PC-9 (cell line): Measurements from ENCODE around the gene NDE1. TPM values are rescaled to one million over a fixed set of nuclear protein-coding genes. Genes with fewer than 3 reads are reported as not detected.

Experiments
- BruUV-seq: library from RNA; stranded (reverse); fragments of 400-500 nt; replicated peaks from 2 replicates; lab custom pipeline; 2021; lab: Mats Ljungman, UMichigan
- CTCF ChIA-PET: fragments of 300-600 bp; sonication (Branson Sonifier 250); formaldehyde crosslinking; loops from one replicate; lab custom pipeline; 2022; ENCODE audit warnings: antibody characterized with exemption; lab: Charles Lee
- POLR2A ChIA-PET: fragments of 300-600 bp; sonication (Branson Sonifier 250); formaldehyde crosslinking; loops from one replicate; lab custom pipeline; 2022; ENCODE audit warnings: antibody characterized with exemption; ENCODE audit not compliant: unreplicated experiment; lab: Charles Lee
- DNase-seq, 2 experiments: peaks; one replicate each; pipeline versions ENCODE4 v3.0.0 to v3.0.0-alpha.2; 2015 to 2022; ENCODE audit warnings: mixed read lengths in 1 of 2
- H2AFZ ChIP-seq: fragments of 200-600 bp; sonication (generic); 2 replicates; pipeline ENCODE4 v1.8.1; 2017; ENCODE audit warnings: antibody characterized with exemption
- H3F3A ChIP-seq: fragments of 200-600 bp; sonication (generic); 2 replicates; pipeline ENCODE4 v1.8.1; 2017; ENCODE audit warnings: antibody characterized with exemption, mild to moderate bottlenecking, low read depth; ENCODE audit not compliant: insufficient read depth
- H3K27ac ChIP-seq: fragments of 200-600 bp; sonication (generic); 2 replicates; pipeline ENCODE4 v1.6.1; 2016; ENCODE audit warnings: mixed run types
- H3K27me3 ChIP-seq: fragments of 200-600 bp; sonication (generic); 2 replicates; pipeline ENCODE4 v1.6.1; 2016; ENCODE audit warnings: low read depth, mixed run types; ENCODE audit not compliant: insufficient read depth
- H3K36me3 ChIP-seq: fragments of 200-600 bp; sonication (generic); 2 replicates; pipeline ENCODE4 v1.6.1; 2016; ENCODE audit warnings: low read depth, mixed run types
- H3K4me1 ChIP-seq: fragments of 200-600 bp; sonication (generic); replicated peaks from 2 replicates; pipeline ENCODE4 v1.6.1; 2016; ENCODE audit warnings: mixed run types; ENCODE audit not compliant: insufficient read depth
- H3K4me2 ChIP-seq: fragments of 200-600 bp; sonication (generic); 2 replicates; pipeline ENCODE4 v1.6.1; 2017; ENCODE audit warnings: mixed run types
- H3K4me3 ChIP-seq: fragments of 200-600 bp; sonication (generic); 2 replicates; pipeline ENCODE4 v1.6.1; 2016; ENCODE audit warnings: mixed run types
- H3K79me2 ChIP-seq: fragments of 200-600 bp; sonication (generic); 2 replicates; pipeline ENCODE4 v1.6.1; 2017; ENCODE audit warnings: low read depth, mixed run types
- H3K9me2 ChIP-seq: fragments of 200-600 bp; sonication (generic); 2 replicates; pipeline ENCODE4 v1.8.1; 2017; ENCODE audit warnings: mild to moderate bottlenecking; ENCODE audit not compliant: insufficient read depth
- H3K9me3 ChIP-seq: fragments of 200-600 bp; sonication (generic); 2 replicates; pipeline ENCODE4 v1.8.1; 2016; ENCODE audit warnings: low read depth; ENCODE audit not compliant: insufficient read depth
- H4K20me1 ChIP-seq: fragments of 200-600 bp; sonication (generic); 2 replicates; pipeline ENCODE4 v1.8.1; 2017; ENCODE audit not compliant: insufficient read depth
- EZH2 ChIP-seq: fragments of 200-600 bp; sonication (generic); IDR thresholded peaks from 2 replicates; pipeline ENCODE4 v1.8.0; 2017; ENCODE audit warnings: antibody characterized with exemption, low read depth
- intact Hi-C: fragments of 100-400 bp; cut with micrococcal nuclease; formaldehyde crosslinking; loops from one replicate; pipeline ENCODE4 v1.10.0; 2022; ENCODE audit not compliant: unreplicated experiment
- total RNA-seq: library from RNA; stranded (reverse); gene quantifications from 2 replicates; pipeline ENCODE4 v1.2.3, GENCODE V29; 2021
- TF ChIP-seq, protein P1 (sequence below): fragments of 200-600 bp; sonication (generic); conservative IDR thresholded peaks from 2 replicates; pipeline ENCODE4 v1.6.1; 2017; ENCODE audit warnings: mixed run types, antibody characterized with exemption, mild to moderate bottlenecking, moderate library complexity

The NDE1 gene
- total RNA-seq, 1 experiment from 2014 or later: 119 TPM

DNA sequence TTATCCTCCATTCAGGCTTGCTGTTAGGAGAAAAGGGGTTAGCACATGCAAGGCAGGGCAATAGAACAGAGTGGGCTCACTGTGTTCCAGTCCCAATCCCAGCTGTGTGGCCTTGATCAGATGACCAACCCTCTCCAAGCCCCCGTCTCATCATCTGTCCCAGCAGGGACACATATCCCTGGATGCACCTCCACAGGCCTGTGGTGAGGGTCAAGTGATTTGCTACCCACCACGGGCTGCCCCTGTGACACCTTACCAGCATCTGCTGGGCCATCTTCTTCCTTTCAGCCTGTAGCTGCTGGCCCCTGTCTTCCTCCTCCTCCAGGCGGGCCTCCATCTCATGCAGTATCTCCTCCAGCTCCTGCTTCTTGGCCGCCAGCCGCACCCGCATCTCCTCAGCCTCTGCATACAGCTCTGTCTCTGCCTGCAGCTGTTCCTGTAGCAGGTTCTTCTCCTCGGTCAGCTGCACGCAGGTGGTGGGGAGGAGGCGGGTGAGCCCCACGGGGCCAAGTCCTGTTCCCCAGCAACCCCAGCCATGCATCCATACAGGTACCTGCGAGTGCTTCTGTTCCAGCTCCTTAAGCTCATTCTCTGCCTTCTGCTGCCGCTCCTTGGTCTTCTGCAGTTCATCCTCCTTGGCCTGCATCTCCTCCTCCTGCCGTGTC is 91.3 kb downstream of the NDE1 start:
- Histone ChIP-seq H3K9me2 (no peaks in the 10 kb centered on the region), H3K27ac (no peak overlapping the region), H3K9me3 (no peaks in the 10 kb centered on the region), H3K4me2 (no peak overlapping the region), H3K79me2 (no peaks in the 10 kb centered on the region), H3K4me3 (no peak overlapping the region), H3K36me3 (no peaks in the 10 kb centered on the region), H3K27me3 (no peaks in the 10 kb centered on the region), H4K20me1 (no peaks in the 10 kb centered on the region), H3F3A (no peaks in the 10 kb centered on the region), H3K4me1 (no peaks in the 10 kb centered on the region), H2AFZ (no peak overlapping the region)
- no peak for TF ChIP-seq EZH2
- TF ChIP-seq, protein P1, sequence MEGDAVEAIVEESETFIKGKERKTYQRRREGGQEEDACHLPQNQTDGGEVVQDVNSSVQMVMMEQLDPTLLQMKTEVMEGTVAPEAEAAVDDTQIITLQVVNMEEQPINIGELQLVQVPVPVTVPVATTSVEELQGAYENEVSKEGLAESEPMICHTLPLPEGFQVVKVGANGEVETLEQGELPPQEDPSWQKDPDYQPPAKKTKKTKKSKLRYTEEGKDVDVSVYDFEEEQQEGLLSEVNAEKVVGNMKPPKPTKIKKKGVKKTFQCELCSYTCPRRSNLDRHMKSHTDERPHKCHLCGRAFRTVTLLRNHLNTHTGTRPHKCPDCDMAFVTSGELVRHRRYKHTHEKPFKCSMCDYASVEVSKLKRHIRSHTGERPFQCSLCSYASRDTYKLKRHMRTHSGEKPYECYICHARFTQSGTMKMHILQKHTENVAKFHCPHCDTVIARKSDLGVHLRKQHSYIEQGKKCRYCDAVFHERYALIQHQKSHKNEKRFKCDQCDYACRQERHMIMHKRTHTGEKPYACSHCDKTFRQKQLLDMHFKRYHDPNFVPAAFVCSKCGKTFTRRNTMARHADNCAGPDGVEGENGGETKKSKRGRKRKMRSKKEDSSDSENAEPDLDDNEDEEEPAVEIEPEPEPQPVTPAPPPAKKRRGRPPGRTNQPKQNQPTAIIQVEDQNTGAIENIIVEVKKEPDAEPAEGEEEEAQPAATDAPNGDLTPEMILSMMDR: no peak
- ChIA-PET POLR2A (interaction anchor here (0.5 kb wide), 1 partner anchor 333 kb away, joined by 5 read pairs; no protein-coding TSS in a partner anchor), CTCF (no interaction called here)
- intact Hi-C loops: no loop called here
- DNase-seq: no peak
- no TSS peak for BruUV-seq

DNA sequence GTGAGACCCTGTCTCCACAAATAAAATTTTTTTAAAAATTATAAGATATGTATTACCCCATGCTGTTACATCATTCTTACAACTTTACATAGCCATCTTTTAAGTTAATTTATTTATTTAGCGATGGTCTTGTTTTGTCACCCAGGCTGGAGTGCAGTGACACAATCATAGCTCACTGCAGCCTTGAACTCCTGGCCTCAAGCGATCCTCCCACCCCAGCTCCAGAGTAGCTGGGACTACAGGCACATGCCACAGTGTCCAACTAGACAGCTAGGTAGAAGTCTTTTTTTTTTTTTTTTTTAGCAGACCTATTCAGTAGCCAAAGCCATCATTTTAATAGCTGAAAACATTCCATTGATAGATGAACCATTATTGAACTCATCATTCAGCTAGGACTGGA is 92.7 kb downstream of the NDE1 start:
- no TSS peak for BruUV-seq
- Histone ChIP-seq H3K4me2 (no peak overlapping the region), H3F3A (no peaks in the 10 kb centered on the region), H2AFZ (no peak overlapping the region), H3K4me3 (no peak overlapping the region), H3K9me2 (no peaks in the 10 kb centered on the region), H3K4me1 (no peaks in the 10 kb centered on the region), H3K36me3 (no peaks in the 10 kb centered on the region), H3K79me2 (no peaks in the 10 kb centered on the region), H4K20me1 (no peaks in the 10 kb centered on the region), H3K27ac (no peak overlapping the region), H3K9me3 (no peaks in the 10 kb centered on the region), H3K27me3 (no peaks in the 10 kb centered on the region)
- intact Hi-C loops: no loop called here
- no peak for DNase-seq
- ChIA-PET CTCF (no interaction called here), POLR2A (no interaction called here)
- TF ChIP-seq, protein P1: no peak
- no peak for TF ChIP-seq EZH2

DNA sequence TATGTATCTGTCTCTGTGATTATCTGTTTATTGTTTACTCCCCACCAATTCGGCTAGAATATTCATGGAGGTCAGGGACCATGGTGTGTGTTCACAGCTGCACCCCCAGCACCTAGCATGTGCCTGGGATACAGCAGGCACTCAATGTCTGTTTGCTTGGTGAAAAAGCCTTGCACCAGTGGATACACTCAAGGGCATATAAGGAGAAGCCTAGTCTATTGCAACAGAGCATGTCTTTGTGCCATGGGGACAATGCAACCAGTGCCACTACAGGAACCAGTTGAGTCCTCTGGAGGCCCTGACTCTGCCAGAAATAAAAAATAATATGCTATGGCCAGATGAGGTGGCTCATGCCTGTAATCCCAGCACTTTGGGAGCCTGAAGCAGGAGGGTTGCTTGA is 93.6 kb downstream of the NDE1 start:
- ChIA-PET CTCF (no interaction called here), POLR2A (no interaction called here)
- H3K27me3 ChIP-seq: no peaks in the 10 kb centered on the region
- H2AFZ ChIP-seq: no peak overlapping the region
- H3K4me1 ChIP-seq: no peaks in the 10 kb centered on the region
- H3K4me2 ChIP-seq: no peak overlapping the region
- no peaks in the 10 kb centered on the region for H4K20me1 ChIP-seq
- intact Hi-C loops: no loop called here
- no peaks in the 10 kb centered on the region for H3K9me2 ChIP-seq
- DNase-seq: no peak
- TF ChIP-seq, protein P1: no peak
- no peak for TF ChIP-seq EZH2
- BruUV-seq: no TSS peak
- no peaks in the 10 kb centered on the region for H3K36me3 ChIP-seq
- H3F3A ChIP-seq: no peaks in the 10 kb centered on the region
- H3K9me3 ChIP-seq: no peaks in the 10 kb centered on the region
- no peak overlapping the region for H3K27ac ChIP-seq
- no peak overlapping the region for H3K4me3 ChIP-seq
- no peaks in the 10 kb centered on the region for H3K79me2 ChIP-seq
